ENCODE measurements around the gene KIRREL3. TPM values are rescaled to one million over a fixed set of nuclear protein-coding genes. Genes with fewer than 3 reads are reported as not detected.
A peak's percentile ranks its signal among the peaks of the same experiment; 100 is the strongest.

Gene KIRREL3
- total RNA-seq, 1 donor from 2014 or later = 0.09 TPM

DNA sequence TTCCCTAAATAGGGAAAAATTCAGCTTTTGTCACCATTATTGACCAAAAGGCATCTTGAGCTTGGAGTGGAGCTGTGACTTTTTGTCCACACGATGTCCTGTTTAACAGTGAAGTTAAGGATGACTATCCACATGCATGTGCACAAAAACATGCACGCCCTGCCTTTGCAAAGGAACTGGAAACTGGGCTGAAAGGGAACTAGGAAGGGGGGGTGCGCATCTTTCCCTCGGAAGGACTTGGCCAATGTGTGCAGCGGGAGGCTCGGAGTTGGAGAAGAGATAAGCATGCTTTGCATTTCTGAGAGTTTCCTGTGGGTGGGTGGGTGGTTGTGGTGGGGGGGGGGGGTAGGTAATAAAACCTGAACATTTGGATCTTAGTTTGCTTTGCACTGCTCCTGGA, 411 bp upstream of the KIRREL3 start:
- DNase-seq (ENCODE audit: low spot score) = no peak
- intact Hi-C loops (cut with DNase I) = no loop called here
- no peak for ATAC-seq

- DNase-seq (ENCODE audit: low spot score) = no peak
These were observed 1.2 kb downstream of the KIRREL3 start for GRCh38 chr11:126999366-126999765.

DNA sequence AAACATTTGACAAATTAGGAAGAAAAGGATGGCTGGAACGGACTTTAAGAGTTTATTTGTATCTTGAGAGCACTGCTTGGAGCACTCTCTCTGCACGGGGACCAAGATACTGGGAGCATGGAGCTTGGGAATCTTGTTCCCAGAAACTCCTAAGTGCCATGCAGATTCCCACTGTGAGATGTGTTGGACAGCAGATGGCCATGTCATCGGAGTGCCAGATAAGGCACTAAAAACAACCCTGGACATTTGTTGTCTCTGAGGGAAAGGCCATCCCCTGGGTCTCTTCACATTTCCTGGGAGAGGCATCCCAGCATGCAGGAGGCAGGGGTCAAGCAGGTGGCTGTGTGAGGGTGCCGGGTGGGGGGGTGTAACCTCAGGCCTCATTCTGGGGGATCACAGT, 2.9 kb downstream of the KIRREL3 start:
- intact Hi-C loops (cut with DNase I) = no loop called here
- ATAC-seq (no peak), DNase-seq (ENCODE audit: low spot score) (no peak)

More at GRCh38 chr11:126999366-126999765, 1.2 kb downstream of the KIRREL3 start:
- no peak for ATAC-seq
- intact Hi-C loops (cut with DNase I) = no loop called here

GRCh38 chr11:126997196-126997595, 3.4 kb downstream of the KIRREL3 start:
- intact Hi-C loops (cut with DNase I) = no loop called here
- no peak for ATAC-seq
- no peak for DNase-seq (ENCODE audit: low spot score)

DNA sequence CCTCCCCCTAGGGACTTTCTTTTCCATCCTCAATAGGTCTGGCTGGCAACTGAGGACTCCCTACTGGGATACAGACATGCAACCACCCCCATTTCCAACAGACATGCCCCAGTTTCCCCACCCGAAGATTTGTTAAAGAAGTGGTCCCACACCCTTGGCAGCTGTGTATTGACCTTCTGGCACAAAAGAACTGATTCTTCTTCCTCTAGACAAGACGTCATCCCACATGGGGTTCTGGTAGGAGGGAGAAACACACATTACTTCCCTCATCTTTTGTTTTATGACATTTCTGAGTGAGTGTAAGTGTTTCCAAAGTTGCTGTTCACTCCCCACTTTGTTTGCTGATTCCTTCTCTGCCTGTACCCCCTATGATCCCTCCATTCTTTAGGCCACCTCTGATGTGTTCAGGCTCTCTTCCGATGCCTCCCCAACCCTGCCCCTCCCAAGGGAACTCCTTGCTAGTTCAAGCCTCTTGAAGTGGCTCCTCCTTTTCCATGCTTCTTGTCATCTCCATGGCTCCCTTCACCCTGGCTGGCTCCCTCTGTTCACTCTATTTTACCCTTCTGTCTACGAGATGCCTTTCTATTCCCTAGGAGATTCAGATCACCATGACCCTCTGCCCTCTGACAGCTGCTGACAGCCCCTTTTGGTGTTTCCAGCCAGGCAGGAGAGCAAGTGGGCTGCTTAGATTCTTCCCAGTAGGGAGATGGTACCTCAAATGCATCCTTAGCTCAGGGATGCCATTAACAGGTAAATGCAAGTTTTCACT, 4.3 kb downstream of the KIRREL3 start:
- intact Hi-C loops (cut with DNase I) = no loop called here
- ATAC-seq (no peak), DNase-seq (ENCODE audit: low spot score) (no peak)

GRCh38 chr11:126993599-126993998, 7.0 kb downstream of the KIRREL3 start:
- ATAC-seq (no peak), DNase-seq (ENCODE audit: low spot score) (no peak)
- intact Hi-C loops (cut with DNase I) = no loop called here

GRCh38 chr11:126992804-126993111, 7.8 kb downstream of the KIRREL3 start:
- intact Hi-C loops (cut with DNase I) = no loop called here
- DNase-seq (ENCODE audit: low spot score) (no peak), ATAC-seq (no peak)

GRCh38 chr11:126992065-126992803, 8.3 kb downstream of the KIRREL3 start:
- no peak for ATAC-seq
- intact Hi-C loops (cut with DNase I) = no loop called here
- DNase-seq (ENCODE audit: low spot score) = no peak

DNA sequence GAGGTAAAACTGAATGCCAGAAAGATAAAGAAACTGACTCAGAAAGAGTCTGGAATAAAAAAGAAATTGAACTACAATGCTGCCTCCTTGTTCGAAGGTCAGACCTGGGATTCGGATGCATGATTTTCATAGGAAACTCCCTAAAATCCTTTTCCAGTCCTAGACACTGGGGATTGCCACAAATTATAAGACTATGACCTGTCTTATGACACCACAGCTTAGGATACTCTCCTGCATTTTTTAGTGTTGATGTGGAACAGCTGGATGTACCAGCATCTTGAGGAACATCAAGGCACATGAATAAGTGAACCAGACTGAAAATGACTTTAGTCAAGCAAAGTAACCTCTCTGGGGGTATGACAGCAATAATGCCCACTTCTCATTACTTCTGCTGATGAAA, 9.0 kb downstream of the KIRREL3 start:
- DNase-seq (ENCODE audit: low spot score) (no peak), ATAC-seq (no peak)
- intact Hi-C loops (cut with DNase I) = no loop called here

DNA sequence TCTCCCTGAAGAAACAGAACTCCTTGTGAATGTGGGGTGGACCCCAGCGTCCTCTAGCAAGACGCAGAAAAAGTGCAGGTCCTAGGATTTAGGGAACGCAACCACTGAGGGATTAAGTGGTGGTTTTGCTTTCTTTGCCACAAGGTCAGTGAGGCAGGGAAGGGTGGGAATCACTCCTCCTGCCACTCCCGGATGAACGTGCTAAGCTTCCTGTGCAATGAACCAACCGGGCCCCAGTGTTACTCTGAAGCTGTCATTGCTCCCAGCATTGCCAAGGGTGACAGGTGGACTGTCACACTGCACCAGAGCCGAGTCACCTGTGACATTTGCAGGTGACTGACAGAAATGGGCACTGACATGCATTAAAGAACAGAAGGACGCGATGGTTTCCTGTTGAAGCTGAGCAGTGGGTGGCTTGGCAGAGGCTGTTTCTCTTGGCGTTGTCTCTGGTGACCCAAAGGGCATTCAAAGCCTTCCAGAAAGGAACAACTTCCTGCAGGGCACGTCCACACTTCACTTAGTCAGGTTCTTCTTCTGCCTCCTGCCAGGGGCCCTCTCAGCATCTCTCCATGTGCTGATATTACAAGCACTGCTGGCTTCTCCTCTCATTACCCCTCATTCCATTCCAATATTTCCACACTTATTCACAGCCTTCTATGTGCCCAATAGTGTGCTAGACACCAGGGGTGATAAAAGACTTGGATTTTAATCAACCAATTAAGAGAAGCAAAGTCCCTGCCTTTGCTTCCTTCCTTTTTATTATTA, 9.7 kb downstream of the KIRREL3 start:
- intact Hi-C loops (cut with DNase I) = no loop called here
- no peak for ATAC-seq
- DNase-seq (ENCODE audit: low spot score) = no peak

DNA sequence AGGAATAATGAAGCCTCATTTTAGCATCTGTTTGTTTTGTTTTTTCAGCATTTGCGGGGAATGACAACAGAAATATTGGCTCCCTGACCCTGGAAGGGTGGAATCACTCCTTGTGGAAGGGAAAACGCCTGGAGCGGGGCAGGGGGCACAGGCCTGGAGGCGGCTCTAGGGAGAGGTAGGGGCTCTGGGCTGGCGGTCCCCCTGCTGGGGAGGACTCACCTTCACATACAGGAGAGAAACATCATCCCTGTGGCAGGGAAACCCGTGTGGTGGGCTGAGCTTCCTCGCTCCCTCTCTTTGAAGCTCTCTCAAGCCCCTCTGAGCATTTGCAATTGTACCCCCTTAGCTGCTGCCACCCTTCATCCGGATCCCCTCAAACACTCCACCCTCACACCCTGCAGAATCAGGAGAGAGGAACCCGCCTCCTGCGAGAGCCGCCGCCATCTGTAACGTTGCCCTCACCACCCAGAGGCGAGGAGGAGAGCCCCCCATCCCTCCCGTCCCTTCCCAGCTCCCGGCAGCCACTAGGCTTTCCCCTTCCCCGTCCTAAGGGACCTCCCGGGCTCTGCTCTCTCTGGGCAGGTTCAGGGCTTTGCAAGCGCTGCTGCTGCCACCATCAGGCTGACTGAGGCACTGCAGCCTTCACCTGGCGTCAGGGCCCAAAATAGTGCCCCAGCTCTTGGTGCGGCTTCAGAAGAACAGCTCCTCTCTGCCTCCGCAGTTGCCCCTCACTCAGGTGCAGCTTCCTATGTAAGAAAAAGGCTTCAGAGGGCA, 10.4 kb downstream of the KIRREL3 start:
- intact Hi-C loops (cut with DNase I) = loop anchor here (5.0 kb wide), 1 partner anchor 273 kb away; no protein-coding TSS in a partner anchor
- ATAC-seq (peak; percentile 84), DNase-seq (ENCODE audit: low spot score) (peak; percentile 86)

DNA sequence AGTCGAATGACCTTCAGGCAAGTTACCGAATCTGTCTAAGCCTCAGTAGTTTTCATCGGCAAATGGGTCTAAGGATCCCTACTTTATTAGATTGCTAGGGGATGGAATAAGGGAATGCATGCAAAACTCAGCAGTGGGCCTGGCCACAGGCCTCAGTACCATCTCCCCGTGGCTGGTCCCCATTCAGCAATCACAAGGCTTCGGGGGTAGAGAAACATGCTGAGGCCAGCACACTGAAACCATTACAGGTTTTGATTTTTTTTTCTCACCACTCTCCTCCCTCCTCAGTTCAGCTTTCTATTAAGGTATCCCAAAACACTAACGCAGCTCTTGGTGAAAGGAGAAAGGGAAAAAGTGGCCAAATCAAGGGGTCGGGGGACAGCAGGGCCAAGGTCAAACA, 11.9 kb downstream of the KIRREL3 start:
- DNase-seq (ENCODE audit: low spot score) = no peak
- intact Hi-C loops (cut with DNase I) = loop anchor here (5.0 kb wide), 1 partner anchor 271 kb away; no protein-coding TSS in a partner anchor
- no peak for ATAC-seq

GRCh38 chr11:126981635-126982034, 18.9 kb downstream of the KIRREL3 start:
- ATAC-seq = no peak
- intact Hi-C loops (cut with DNase I) = no loop called here

GRCh38 chr11:126978911-126979310, 21.7 kb downstream of the KIRREL3 start:
- ATAC-seq (no peak), DNase-seq (ENCODE audit: low spot score) (no peak)
- intact Hi-C loops (cut with DNase I) = no loop called here

More at GRCh38 chr11:126981635-126982034, 18.9 kb downstream of the KIRREL3 start:
- no peak for DNase-seq (ENCODE audit: low spot score)

- intact Hi-C loops (cut with DNase I) = no loop called here
- DNase-seq (ENCODE audit: low spot score) (no peak), ATAC-seq (no peak)
These were observed 22.4 kb downstream of the KIRREL3 start for GRCh38 chr11:126978165-126978564.

GRCh38 chr11:126973051-126973450, 27.5 kb downstream of the KIRREL3 start:
- intact Hi-C loops (cut with DNase I) = no loop called here
- no peak for ATAC-seq

GRCh38 chr11:126971305-126971704, 29.3 kb downstream of the KIRREL3 start:
- intact Hi-C loops (cut with DNase I) = no loop called here
- no peak for ATAC-seq
- DNase-seq (ENCODE audit: low spot score) = no peak

More at GRCh38 chr11:126973051-126973450, 27.5 kb downstream of the KIRREL3 start:
- DNase-seq (ENCODE audit: low spot score) = no peak

DNA sequence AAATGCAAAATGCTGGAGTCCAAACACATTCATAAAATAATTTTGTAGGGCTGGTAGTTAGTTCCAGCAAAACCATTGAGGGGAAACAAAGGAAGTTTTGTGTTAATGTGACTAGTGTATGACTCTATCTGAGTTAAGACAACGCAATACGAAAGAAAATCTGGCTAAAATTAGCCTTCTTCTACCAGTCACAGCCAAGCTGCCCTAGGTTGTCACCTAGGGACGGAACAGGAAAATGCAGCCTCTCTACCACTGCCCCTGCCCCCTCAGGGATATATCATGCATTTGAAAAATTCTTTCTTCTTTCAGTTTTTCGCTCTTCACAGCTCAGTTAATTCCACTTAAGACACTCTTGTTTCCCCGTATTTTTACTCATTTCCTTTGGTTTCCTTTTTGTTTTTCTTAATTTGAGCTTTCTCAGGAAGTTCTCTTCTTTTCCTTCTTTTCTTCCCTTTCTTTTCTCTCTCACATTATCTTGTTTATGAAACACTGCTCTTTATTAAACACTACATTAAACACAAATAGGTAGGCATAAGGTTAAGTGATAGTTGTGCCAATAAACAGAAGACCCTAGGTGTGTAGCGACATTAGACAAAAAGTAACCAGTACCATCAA, 30.6 kb downstream of the KIRREL3 start:
- DNase-seq (ENCODE audit: low spot score) (no peak), ATAC-seq (peak; percentile 80)
- intact Hi-C loops (cut with DNase I) = no loop called here

GRCh38 chr11:126968915-126969314, 31.7 kb downstream of the KIRREL3 start:
- intact Hi-C loops (cut with DNase I) = no loop called here
- DNase-seq (ENCODE audit: low spot score) (no peak), ATAC-seq (no peak)

All from sciatic nerve (tissue), 2 donors.